GM21786 (cell line): ENCODE results near the gene SEC63.
"Not testable (repeated sequence)": the region's sequence is repeated elsewhere in the genome, so short reads cannot be mapped to it uniquely, and the experiment has no call there.

Source experiments
- ATAC-seq: cut with Tn5 transposase; IDR thresholded peaks from one replicate; pipeline ENCODE4 v1.9.1; 2021; ENCODE audit not compliant: unreplicated experiment

The SEC63 gene, protein sequence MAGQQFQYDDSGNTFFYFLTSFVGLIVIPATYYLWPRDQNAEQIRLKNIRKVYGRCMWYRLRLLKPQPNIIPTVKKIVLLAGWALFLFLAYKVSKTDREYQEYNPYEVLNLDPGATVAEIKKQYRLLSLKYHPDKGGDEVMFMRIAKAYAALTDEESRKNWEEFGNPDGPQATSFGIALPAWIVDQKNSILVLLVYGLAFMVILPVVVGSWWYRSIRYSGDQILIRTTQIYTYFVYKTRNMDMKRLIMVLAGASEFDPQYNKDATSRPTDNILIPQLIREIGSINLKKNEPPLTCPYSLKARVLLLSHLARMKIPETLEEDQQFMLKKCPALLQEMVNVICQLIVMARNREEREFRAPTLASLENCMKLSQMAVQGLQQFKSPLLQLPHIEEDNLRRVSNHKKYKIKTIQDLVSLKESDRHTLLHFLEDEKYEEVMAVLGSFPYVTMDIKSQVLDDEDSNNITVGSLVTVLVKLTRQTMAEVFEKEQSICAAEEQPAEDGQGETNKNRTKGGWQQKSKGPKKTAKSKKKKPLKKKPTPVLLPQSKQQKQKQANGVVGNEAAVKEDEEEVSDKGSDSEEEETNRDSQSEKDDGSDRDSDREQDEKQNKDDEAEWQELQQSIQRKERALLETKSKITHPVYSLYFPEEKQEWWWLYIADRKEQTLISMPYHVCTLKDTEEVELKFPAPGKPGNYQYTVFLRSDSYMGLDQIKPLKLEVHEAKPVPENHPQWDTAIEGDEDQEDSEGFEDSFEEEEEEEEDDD

DNA sequence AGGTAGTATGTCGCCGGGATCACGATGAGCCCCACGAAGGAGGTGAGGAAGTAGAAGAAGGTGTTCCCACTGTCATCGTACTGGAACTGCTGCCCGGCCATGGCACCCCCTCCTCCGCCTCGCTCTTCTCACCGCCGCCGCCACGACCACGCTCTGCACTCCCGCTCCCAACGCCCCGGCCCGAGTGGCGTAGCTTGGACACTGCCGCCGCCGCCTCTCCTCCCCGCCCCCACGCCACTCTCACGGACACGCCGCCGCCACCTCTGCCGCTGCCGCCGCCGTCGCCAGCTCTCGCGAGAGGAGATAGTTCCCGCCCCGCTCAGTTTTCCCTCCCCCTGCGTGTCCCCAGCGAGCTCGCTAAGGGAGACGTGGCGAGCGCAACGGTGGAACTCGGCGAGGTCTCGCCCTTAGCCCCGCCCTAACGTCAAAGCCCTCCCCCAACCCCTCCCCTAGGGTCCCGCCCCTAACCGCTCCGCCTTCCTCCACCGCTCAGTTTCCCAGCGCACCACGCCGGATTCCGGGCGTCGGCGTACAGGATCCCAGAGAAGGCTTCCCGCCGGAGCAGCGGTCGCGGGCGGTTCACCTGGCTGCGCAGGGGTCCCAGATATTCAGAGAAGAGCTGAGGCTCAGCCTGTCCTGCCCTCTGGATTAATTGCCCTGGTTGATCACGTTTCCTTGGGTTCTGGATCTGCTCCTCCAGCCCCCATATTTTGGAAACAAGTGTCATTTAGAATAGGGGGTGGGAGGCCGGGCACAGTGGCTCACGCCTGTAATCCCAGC, at the start of gene SEC63:
SEC63 (minus strand) TSS at position 300 of the 780 bp plus-strand sequence; CDS start at position 101, 199 bp downstream.
- peak; percentile 92 for ATAC-seq

DNA sequence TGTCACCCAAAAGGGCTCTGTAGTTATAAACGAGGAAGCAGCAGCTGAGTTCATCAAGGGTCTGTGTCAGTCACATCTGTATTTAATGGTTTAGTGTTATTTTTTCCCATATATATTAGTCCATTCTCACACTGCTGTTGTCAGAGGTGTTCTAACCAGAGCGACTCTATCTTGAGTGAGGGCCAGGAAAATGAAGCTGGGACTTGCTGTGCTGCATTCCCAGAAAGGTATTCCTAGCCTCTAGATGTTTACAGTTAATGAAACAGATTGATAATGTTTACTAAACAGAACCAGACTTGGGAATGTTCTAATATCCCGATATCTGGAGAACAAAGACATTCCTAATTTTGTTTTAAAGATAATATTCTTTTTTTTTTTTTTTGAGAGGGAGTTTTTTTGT, 48.0 kb upstream of the SEC63 start:
- ATAC-seq, result no peak

DNA sequence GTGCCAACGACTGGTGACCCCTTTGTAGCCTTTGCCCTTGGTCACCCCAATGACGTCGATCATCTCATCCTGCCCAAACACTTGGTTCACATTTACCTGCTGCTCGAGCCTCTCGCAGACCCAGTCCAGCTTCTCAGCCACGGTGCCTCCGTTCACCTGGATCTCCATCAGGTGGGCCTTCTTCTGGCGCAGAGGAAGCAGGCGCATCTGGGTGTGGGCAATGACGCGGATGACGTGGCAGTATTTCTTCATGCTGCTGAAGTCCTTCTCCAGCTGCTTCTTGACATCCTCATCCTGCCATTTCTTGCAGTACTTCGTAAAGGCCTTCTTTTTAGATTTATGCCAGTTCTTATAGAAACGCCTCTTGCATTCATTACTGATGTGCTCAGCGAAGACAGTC, 46.9 kb upstream of the SEC63 start:
- no peak for ATAC-seq

DNA sequence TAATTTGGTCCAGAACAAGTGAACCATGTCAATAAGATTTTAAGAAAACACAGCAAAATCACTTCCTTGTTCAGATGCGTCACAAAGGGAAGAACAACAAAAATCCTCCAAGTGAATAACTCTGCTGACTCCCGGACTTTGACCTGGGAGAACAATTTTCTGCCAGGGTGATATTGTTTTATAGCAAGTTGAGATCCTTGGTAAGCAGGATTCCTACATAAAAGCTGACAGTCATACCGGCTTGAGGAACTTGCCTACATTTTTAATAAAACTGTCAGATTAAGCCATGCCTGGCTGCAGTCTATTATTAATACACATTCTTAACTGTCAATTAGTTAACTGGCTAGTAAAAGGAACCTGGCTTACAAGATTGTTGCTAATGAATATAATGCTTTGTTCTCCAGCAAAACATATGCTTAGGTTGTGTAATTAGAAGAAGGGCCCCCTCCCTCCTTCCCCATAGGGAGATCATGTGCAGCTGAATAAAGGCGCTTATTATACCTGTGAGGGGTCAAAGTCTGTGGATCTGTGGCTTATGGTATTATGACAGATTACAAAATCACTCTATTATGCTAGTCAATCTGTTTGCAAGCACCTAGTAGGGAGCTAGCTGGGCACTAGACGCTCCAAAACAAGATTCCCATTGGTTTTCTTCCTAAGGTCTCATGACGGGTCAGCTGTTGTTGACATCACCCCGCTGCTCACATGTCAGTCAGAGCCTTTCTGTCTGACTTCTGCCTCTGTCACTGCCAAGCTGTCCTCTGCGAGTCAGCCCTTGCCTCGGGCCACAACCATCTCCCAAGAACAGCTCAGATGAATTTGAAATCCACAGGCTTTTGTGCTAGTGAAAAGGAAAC, 44.6 kb upstream of the SEC63 start:
- no peak for ATAC-seq

DNA sequence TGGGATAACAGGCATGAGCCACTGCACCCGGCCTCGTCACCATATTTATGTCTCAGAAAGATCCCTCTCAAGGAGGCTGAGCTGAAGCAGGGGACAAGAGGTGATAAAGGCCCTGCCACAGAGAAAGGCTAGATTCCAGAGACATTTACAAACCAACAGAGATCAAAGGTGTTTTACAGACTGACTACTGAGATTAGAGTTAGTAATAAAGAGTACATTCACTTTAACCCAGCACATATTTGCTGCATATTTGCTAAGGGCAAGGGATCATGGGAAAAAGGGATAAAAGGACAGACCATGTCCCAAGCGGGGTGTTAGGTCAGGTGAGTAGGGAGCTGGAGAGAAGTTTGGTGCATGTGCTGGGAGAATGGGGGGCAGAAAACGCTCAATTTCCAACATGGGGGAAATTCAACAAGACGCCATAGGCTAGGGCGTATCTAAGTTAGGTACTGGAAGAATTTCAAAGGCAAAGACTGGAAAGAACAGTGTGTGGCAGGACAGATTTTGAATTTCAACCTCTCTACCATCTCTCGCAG, 43.8 kb upstream of the SEC63 start:
- no peak for ATAC-seq

DNA sequence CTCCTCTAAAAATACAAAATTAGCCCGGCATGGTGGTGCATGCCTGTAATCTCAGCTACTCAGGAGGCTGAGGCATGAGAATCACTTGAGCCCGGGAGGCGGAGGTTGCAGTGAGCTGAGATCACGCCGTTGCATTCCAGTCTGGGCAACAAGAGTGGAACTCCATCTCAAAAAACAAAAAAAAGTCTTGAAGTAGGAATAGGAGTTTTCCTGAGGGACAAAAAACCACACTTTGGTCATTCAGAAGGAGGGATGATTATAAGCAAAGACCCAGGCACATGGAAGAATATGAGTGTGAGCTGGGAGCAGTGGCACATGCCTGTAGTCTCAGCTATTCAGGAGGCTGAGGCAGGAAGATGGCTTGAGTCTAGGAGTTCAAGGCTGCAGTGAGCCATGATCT, 42.3 kb upstream of the SEC63 start:
- ATAC-seq, result not testable (repeated sequence)

DNA sequence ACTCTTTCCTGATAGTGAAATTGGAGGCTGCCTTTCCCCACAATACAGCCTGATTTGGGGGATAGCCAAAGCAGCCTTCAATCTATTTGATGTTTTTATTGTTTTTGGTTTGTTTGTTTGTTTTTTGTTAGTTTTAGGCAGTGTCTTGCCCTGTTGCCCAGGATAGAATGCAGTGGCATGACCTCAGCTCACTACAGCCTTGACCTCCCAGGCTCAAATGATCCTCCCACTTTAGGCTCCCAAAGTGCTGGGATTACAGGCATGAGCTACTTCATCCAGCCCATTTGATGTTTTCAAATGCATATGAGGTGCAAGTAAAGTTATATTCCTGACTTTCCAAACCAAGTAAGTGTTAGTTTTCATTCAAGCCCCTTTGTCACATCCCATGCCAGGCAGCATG, 41.3 kb upstream of the SEC63 start:
- ATAC-seq, result no peak

DNA sequence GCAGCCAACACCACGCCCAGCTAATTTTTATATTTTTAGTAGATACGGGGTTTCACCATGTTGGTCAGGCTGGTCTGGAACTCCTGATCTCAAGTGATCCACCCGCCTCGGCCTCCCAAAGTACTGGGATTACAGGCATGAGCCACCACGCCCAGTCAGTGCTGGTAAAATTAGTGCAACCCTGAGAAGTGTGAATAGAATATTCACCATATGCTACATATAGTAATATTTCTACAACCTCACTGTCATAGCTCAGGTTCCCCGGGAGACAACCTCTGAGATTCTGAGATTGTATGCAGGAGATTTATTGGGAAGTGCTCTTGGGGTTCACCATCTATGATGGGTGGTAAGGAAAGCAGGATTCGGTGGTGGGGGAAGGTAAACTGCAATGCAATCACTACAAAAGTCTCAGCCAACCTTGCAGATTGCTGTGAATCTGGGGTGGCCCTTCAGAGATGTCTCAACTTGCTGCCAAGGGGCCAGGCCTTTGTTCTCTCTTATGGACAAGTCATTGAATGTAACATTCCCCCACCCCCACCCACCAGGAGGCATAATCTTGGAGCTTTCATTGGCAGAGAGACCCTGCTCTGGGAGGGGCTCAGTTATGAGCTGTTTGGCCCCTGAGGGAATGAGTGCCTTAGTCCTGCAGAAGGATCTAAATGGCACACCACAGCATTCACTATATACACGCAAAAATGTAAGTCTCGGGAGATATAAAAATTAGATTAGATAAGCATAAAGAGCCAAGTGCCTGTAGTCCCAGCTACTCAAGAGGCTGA, 34.0 kb upstream of the SEC63 start:
- ATAC-seq, result no peak

DNA sequence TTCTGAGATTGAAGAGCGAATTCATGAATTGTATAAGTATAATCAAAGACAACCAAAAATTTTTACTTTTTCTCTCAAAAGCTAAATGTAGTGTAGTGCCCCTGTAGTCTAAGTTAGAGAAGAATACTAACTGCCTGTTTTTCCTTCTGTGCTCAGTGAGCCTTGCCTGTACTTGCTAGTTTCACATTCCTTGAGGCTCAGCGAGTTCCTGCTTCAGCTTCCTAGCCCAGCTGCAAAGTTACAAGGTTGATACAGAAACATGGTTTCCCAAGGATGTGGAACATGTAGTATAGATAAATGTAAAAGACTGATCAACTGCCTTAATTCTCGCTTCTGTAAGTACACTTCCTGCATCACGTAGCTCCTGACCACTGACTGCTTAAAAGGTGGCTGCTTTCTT, 33.1 kb upstream of the SEC63 start:
- ATAC-seq, result no peak

DNA sequence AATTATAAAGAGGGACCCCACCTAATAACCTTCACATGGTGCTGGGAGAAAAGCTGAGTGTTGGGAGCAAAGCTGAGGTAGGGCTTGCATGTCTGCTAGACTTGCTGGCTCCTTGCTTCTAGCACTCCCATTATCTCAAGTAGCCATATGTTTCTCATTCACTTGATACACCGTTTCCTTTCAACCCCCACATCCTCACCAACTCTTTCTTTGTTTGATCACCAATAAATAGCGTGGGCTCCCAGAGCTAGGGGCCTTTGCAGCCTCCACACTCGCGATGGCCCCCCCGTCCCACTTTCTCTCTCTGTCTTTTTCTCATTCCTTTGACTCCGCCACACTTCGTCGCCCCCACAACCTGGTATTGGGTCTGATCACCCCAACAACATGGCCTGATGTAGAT, 32.6 kb upstream of the SEC63 start:
- ATAC-seq, result not testable (repeated sequence)

DNA sequence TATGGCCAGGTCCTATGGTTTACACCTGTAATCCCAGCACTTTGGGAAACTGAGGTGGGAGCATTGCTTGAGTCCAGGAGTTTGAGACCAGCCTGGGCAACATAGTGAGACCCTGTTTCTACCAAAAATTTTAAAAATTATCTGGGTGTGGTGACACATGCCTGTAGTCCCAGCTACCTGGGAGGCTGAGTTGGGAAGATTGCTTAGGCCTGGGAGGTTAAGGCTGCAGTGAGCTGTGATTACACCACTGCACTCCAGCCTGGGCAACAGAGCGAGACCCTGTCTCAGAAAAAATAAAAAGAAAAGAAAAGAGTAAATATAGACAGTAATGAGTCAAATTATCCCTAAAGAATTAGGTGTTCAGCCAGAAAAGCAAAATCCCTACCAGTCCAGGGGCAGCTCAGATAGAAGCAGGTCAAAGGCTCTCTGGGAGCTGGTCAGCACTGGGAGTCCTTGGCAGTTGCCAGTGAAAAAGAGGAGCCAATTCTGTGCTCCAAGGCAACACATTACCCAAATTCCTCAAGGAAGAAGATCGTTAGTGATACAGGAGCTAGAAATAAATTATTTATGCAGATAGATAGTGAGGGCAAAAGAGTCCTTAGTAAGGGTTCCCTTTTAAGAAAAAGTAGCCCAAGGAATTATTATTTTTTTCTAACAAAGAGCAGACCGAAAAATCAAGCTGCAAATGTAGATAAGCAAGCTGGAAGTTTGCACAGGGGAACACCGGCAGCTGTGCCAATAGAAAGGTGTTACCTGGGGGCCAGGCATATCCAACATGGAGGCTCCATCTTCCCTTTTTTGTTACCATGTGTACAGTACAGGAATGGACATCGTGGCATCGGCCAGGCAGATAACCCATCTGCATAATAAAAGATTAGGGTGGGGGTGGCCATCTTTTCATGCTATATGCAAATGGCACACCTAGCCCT, 31.4 kb upstream of the SEC63 start:
- no peak for ATAC-seq

DNA sequence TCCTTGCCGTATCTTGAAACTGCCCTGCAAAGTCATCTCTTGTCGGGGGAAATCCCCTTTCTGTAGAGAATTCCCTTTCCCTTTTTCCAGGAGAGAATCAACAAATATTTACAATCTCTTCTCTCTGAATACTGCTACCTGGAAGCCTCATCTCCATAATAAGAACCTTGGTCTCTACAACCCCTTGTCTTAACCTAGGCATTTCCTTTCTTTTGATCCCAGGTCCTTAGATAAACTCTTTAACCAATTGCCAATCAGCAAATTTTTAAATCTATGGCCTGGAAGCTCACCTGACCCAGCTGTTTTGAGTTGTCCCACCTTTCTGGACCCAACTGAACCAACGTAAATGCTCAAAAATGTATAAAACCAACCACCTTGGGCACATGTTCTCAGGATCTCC, 30.6 kb upstream of the SEC63 start:
- no peak for ATAC-seq

DNA sequence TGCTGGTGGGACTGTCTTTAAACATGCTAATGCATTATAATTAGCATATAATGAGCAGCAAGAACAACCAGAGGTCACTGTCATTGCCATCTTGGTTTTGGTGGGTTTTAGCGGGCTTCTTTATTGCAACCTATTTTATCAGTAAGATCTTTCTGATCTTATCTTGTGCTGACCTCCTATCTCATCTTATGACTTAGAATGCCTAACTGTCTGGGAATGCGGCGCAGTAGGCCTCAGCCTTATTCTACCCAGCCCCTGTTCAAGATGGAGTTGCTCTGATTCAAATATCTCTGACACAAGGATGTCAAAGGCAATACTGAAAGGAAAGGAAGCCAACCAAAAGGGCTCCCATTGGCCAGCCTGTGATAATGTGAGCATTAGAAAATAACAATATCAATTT, 29.8 kb upstream of the SEC63 start:
- ATAC-seq, result no peak

DNA sequence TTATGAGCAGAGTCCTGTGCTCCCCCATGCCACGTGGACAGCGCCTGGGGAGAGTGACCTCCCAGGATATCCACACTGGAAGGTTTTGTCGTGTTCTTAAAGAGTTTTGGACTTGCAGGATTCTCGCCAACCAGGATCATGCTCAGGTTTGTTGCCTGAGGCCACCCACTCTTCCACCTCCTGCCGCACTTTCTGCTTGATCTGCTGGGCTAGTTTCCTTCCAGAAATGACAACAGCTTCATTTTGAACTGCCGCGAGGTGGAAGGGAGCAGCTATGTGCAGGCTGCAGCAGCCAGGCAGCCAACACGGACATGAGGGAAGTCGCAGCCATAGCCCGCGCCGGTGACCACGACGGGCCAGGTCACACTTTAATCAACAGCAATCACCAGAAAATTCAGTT, 27.7 kb upstream of the SEC63 start:
- no peak for ATAC-seq

DNA sequence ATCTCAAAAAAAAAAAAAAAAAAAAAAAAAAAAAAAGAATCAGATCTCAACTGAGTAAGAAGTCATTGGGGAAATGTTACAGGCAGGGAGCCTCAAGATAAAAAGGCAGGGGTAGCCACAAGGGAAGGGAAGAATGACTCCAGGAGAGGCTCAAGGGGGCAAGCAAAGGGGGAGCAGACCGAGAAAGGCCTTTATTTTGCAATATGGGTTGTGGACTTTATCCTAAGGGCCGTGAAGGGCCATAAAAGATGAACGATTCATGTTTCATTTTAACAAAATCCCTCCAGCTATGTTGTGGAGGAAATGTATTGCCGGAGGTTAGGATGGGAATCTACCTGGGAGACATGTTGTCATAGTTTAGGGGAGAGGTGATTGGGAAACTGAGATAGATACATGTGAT, 25.8 kb upstream of the SEC63 start:
- no peak for ATAC-seq

DNA sequence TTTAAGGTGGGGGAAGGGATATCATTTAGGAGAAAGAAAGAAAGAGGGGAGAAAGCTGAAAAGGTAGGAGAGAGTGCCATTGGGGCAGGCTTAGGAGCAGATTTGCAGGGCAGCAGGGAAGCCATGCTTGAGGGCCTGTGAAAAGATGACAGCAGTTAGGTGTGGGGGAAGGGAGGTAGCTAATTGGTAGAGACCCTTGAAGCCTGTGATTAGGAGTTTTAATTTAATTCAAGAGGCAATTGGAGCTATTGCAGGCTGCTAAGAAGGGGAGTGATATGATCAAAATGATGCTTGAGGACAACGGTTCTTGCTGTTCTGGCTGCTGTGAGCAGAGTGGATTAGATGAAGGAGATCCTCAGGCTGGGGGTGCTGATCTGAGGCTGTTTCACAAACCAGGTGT, 24.5 kb upstream of the SEC63 start:
- no peak for ATAC-seq

DNA sequence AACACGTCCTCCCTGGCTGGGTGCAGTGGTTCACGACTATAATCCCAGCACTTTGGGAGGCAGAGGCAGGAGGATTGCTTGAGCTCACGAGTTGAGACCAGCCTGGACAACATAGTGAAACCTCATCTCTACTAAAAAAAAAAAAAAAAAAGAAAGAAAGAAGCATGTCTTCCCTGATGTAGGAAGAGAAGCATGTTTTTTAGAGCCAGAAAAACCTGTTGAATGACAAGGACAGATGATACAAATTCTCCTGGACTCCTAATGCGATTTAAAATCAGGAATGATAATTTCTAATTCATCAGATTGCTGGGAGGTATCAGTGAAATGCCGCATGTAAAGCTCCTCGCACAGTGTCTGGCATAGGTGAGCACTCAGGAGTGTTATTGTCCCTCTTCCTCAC, 23.7 kb upstream of the SEC63 start:
- ATAC-seq, result no peak

DNA sequence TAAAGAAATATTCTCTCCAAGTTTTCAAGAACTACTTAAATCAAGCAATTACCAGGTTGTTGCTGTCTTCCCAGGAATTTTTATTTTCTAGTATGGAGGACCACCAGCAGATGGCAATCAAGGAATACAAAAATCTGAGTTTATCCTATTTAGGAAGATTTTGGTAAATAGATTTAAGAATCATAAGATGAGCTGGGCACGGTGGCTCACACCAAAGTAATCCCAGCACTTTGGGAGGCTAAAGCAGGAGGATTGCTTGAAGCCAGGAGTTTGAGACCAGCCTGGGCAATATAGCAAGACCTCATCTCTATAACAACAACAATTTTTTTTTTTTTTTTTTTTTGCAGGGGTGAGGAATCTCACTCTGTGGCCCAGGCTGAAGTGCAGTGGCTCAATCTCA, 19.3 kb upstream of the SEC63 start:
- no peak for ATAC-seq
